A549 (cell line): ENCODE data around the gene TMEM176B. TPM values are rescaled to one million over a fixed set of nuclear protein-coding genes. Genes with fewer than 3 reads are reported as not detected.

Experiments used
- ATAC-seq, 2 experiments: fragments of 200-7000 bp in 1 of 2; fragments of >200 bp in 1 of 2; cut with Nextera tagmentation in 1 of 2; cut with Tn5 transposase in 1 of 2; 3 replicates each; pipeline versions ENCODE4 v1.8.0 to v1.9.1; 2018 to 2020; ENCODE audit warnings: mild to moderate bottlenecking in 1 of 2, moderate library complexity in 1 of 2
- CTCF ChIA-PET: fragments of 300-600 bp; sonication (Branson Sonifier 250); formaldehyde crosslinking; extraction: SDS; loops from one replicate; lab custom pipeline; 2021; ENCODE audit warnings: antibody characterized with exemption, inconsistent platforms; lab: Yijun Ruan, JAX
- POLR2A ChIA-PET: fragments of 350-600 bp; formaldehyde crosslinking; extraction: SDS; loops from one replicate; lab custom pipeline; 2021; ENCODE audit warnings: antibody characterized with exemption, inconsistent platforms; lab: Yijun Ruan, JAX
- DNase-seq, 2 experiments: peaks; one replicate each; pipeline versions ENCODE4 v3.0.0 to v3.0.0-alpha.2; 2011 to 2016; ENCODE audit warnings: low read depth in 1 of 2, low spot score in 1 of 2
- FAIRE-seq: peaks from 2 replicates; lab custom pipeline; 2011; peaks lifted over from hg19 to GRCh38; lab: Jason Lieb, UNC
- H3K27ac ChIP-seq, 2 experiments: fragments of >200 bp; sonication (Bioruptor Twin); formaldehyde crosslinking; 3 replicates each; pipeline ENCODE4 v1.5.1; 2016 to 2017
- H3K4me1 ChIP-seq: fragments of >200 bp; sonication (Bioruptor Twin); formaldehyde crosslinking; 3 replicates; pipeline ENCODE4 v1.6.1; 2016
- H3K4me2 ChIP-seq: fragments of >200 bp; sonication (Bioruptor Twin); formaldehyde crosslinking; 3 replicates; pipeline ENCODE4 v1.6.1; 2016
- H3K4me3 ChIP-seq: fragments of >200 bp; sonication (Bioruptor Twin); formaldehyde crosslinking; 3 replicates; pipeline ENCODE4 v1.5.1; 2016
- H3K9me3 ChIP-seq: fragments of >200 bp; sonication (Bioruptor Twin); formaldehyde crosslinking; 3 replicates; pipeline ENCODE4 v1.6.1; 2016
- BHLHE40 ChIP-seq: IDR thresholded peaks from 2 replicates; pipeline ENCODE4 v1.6.1; 2012; ENCODE audit warnings: low read depth, low read length, inconsistent platforms
- CEBPB ChIP-seq, 2 experiments: fragments of >200 bp in 1 of 2; sonication (Bioruptor Twin) in 1 of 2; formaldehyde crosslinking in 1 of 2; IDR thresholded peaks; 2 replicates each; pipeline ENCODE4 v1.6.1; 2012 to 2016
- CHD4 ChIP-seq: fragments of 200-600 bp; sonication (generic); IDR thresholded peaks from 2 replicates; pipeline ENCODE4 v1.6.1; 2016; ENCODE audit warnings: antibody characterized with exemption, mild to moderate bottlenecking, borderline replicate concordance
- EP300 ChIP-seq, 2 experiments: fragments of >200 bp; sonication (Bioruptor Twin); formaldehyde crosslinking; IDR thresholded peaks; 2 replicates in 1 of 2; 3 replicates in 1 of 2; pipeline ENCODE4 v1.6.1; 2016 to 2017
- FOSB ChIP-seq: fragments of 250-450 bp; sonication (Bioruptor Pico); IDR thresholded peaks from 2 replicates; pipeline ENCODE4 v1.5.0; 2020; ENCODE audit warnings: mild to moderate bottlenecking, moderate library complexity
- GATA3 ChIP-seq: IDR thresholded peaks from 2 replicates; pipeline ENCODE4 v1.6.1; 2012; ENCODE audit warnings: borderline replicate concordance
- HOXA7 ChIP-seq: fragments of 250-450 bp; sonication (Bioruptor Pico); IDR thresholded peaks from 2 replicates; pipeline ENCODE4 v1.5.0; 2020; ENCODE audit warnings: mild to moderate bottlenecking, moderate library complexity
- HOXB5 ChIP-seq: fragments of 250-450 bp; sonication (Bioruptor Pico); IDR thresholded peaks from 2 replicates; pipeline ENCODE4 v1.5.0; 2020; ENCODE audit warnings: mild to moderate bottlenecking, moderate library complexity
- KDM1A ChIP-seq: fragments of 200-600 bp; sonication (generic); IDR thresholded peaks from 2 replicates; pipeline ENCODE4 v1.6.1; 2016; ENCODE audit warnings: low read depth, mild to moderate bottlenecking
- MAFK ChIP-seq: fragments of 450-650 bp; IDR thresholded peaks from 2 replicates; pipeline ENCODE4 v1.6.1; 2014; ENCODE audit not compliant: partially characterized antibody
- MYC ChIP-seq: IDR thresholded peaks from 2 replicates; pipeline ENCODE4 v1.6.1; 2012; ENCODE audit warnings: mild to moderate bottlenecking, inconsistent platforms, low read length, improper control_type of control experiment, borderline replicate concordance
- NFE2L2 ChIP-seq: fragments of 150-350 bp; conservative IDR thresholded peaks from 2 replicates; pipeline ENCODE4 v1.6.1; 2014; ENCODE audit warnings: low read length
- NPAS2 ChIP-seq: fragments of 250-450 bp; sonication (Bioruptor Pico); IDR thresholded peaks from 2 replicates; pipeline ENCODE4 v1.8.0; 2022; ENCODE audit warnings: mild to moderate bottlenecking, moderate library complexity, borderline replicate concordance
- PHF8 ChIP-seq: fragments of 200-600 bp; sonication (generic); IDR thresholded peaks from 2 replicates; pipeline ENCODE4 v1.6.1; 2016; ENCODE audit warnings: low read depth, mild to moderate bottlenecking, antibody characterized with exemption, moderate library complexity, borderline replicate concordance
- POLR2A ChIP-seq: IDR thresholded peaks from 2 replicates; pipeline ENCODE4 v1.6.1; 2012; ENCODE audit warnings: mild to moderate bottlenecking, low read length
- RNF2 ChIP-seq: fragments of 200-600 bp; sonication (generic); IDR thresholded peaks from 2 replicates; pipeline ENCODE4 v1.6.1; 2016; ENCODE audit warnings: low read depth, mild to moderate bottlenecking, antibody characterized with exemption, moderate library complexity, borderline replicate concordance
- ZFP36 ChIP-seq: fragments of 450-650 bp; IDR thresholded peaks from 2 replicates; pipeline ENCODE4 v1.6.1; 2014; ENCODE audit warnings: borderline replicate concordance; ENCODE audit not compliant: partially characterized antibody
- ZSCAN20 ChIP-seq: fragments of 250-450 bp; sonication (Bioruptor Pico); IDR thresholded peaks from 2 replicates; pipeline ENCODE4 v1.8.0; 2022; ENCODE audit warnings: mild to moderate bottlenecking, moderate library complexity
- WGBS: methylation state at CpG from one replicate; pipeline ENCODE4 v1.1.6; 2017; ENCODE audit errors: missing lambda C conversion rate; 5-methylcytosine and 5-hydroxymethylcytosine counted together
- polyA minus RNA-seq: library from RNA; depleted of rRNA, polyadenylated mRNA; stranded (reverse); fragments of >200 nt; gene quantifications from 2 replicates; pipeline ENCODE4 v1.2.3, GENCODE V29; 2011; rRNA and poly(A)+ RNA removed
- polyA plus RNA-seq, 4 experiments: library from polyadenylated mRNA; depleted of rRNA in 3 of 4; stranded (reverse); fragments of >200 nt; fragmentation: RNase III in 1 of 4; extraction: RNeasy Plus Mini Kit Qiagen cat#74134 plus additional on column Dnase treatment in 1 of 4; gene quantifications; 2 replicates in 3 of 4; 3 replicates in 1 of 4; pipeline ENCODE4 v1.2.3, GENCODE V29; 2011 to 2017
- TF ChIP-seq, protein P1 (sequence below): fragments of 150-350 bp; IDR thresholded peaks from 2 replicates; pipeline ENCODE4 v1.6.1; 2014; ENCODE audit warnings: low read depth, mild to moderate bottlenecking, low read length
- TF ChIP-seq, protein P2 (sequence below): fragments of >200 bp; sonication (Bioruptor Twin); formaldehyde crosslinking; IDR thresholded peaks from 2 replicates; pipeline ENCODE4 v1.6.1; 2016
- TF ChIP-seq, protein P3 (sequence below): IDR thresholded peaks from 2 replicates; pipeline ENCODE4 v1.6.1; 2012
- TF ChIP-seq, protein P4 (sequence below): fragments of 250-450 bp; sonication (Bioruptor Pico); IDR thresholded peaks from 2 replicates; pipeline ENCODE4 v1.5.0; 2020; ENCODE audit warnings: low read depth, mild to moderate bottlenecking, moderate library complexity
- TF ChIP-seq, protein P5 (sequence below): fragments of 200-600 bp; sonication (generic); IDR thresholded peaks from 2 replicates; pipeline ENCODE4 v1.6.1; 2016; ENCODE audit warnings: antibody characterized with exemption, mild to moderate bottlenecking, moderate library complexity
- TF ChIP-seq, protein P6 (sequence below): fragments of 450-650 bp; IDR thresholded peaks from 2 replicates; pipeline ENCODE4 v1.6.1; 2014; ENCODE audit warnings: antibody characterized with exemption

TMEM176B gene
- polyA plus RNA-seq (2011; rRNA removed) (0.10 and 0.26 TPM in 2 replicates), polyA plus RNA-seq (2017; fragmentation: RNase III; extraction: RNeasy Plus Mini Kit Qiagen cat#74134 plus additional on column Dnase treatment) (not detected in 3 replicates), polyA minus RNA-seq (0.44 TPM in 1 of 2 replicates, not detected in the other)
- not detected in 2 replicates for polyA plus RNA-seq (2012; cell fraction: cytosol; rRNA removed)
- polyA plus RNA-seq (2012; cell fraction: nucleus; rRNA removed): 0.09 TPM in 1 of 2 replicates, not detected in the other

DNA sequence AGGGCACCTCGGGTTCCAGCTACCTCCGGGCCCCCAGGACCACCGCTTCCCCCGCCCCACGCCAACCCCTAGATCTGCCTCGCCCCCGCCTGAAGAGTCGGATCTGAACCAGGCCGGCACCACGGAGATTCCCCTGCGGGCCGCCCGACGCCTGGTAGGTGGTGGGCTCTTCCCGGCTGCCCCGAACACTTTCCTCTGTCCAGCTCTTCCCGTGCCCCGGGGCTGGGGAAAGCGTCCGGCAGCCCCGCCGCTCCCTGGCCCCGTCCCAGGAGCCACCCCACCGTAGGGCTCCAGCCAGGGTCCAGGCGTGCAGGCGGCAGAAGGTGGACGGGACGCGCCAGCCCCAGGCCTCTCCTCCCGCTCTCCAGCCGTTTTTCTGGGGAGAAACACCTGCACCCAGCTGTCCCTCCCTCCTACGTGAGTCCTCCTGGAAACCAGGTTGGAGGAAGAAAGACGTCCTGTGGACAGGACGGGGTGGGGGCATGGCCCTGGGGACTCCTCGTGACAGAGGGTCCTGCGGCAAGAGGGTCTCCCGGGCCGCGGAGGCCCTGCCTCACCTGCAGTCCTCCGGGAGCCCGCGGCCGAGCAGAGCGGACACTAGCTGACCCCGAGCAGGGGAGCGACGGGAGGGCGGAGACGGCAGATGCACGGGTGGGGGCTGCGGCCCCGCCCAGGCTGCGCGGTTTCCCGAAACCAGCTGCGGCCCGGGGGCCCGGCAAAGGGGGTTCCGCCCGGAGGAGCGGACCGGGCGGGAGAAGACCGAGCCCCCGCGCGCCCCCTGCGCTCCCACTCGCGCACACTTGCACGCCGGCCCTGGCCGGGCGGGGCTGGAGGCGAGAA is at the start of gene TMEM176B:
Gene TMEM176B, minus strand, starts transcription at position 624 of the 840 bp plus-strand sequence. CDS start 3,795 bp downstream, outside the sequence.
- ChIA-PET POLR2A (no interaction called here), CTCF (interaction anchor here (0.5 kb wide), 1 partner anchor 9 kb away, joined by 4 read pairs; no protein-coding TSS in a partner anchor)
- no peak for DNase-seq
- Histone ChIP-seq H3K9me3 (no peaks in the 10 kb centered on the region), H3K4me2 (peak within 1 kb of the TSS; percentile 37; the same call in 2 of the 3 replicates), H3K4me3 (no peak within 1 kb of the TSS), H3K27ac (no peak within 1 kb of the TSS), H3K4me1 (no peaks in the 10 kb centered on the region)
- no peak for FAIRE-seq
- 25% methylated on average over 19 of the region's 75 CpGs for WGBS
- peak in 1 of 2 experiments; percentile 25; a peak in 2 of 6 replicates for ATAC-seq
- no peak for TF ChIP-seq RNF2
- no peak for TF ChIP-seq ZFP36
- TF ChIP-seq BHLHE40: no peak
- TF ChIP-seq PHF8: no peak
- no peak for TF ChIP-seq NFE2L2
- TF ChIP-seq GATA3: no peak
- TF ChIP-seq CHD4: no peak
- no peak for TF ChIP-seq CEBPB (IDR thresholded peaks at IDR 0.05)
- no peak for TF ChIP-seq KDM1A
- TF ChIP-seq, protein P1, sequence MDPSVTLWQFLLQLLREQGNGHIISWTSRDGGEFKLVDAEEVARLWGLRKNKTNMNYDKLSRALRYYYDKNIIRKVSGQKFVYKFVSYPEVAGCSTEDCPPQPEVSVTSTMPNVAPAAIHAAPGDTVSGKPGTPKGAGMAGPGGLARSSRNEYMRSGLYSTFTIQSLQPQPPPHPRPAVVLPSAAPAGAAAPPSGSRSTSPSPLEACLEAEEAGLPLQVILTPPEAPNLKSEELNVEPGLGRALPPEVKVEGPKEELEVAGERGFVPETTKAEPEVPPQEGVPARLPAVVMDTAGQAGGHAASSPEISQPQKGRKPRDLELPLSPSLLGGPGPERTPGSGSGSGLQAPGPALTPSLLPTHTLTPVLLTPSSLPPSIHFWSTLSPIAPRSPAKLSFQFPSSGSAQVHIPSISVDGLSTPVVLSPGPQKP: no peak
- TF ChIP-seq HOXA7 (CRISPR knock-in tag): no peak
- TF ChIP-seq MYC: no peak
- no peak for TF ChIP-seq ZSCAN20 (CRISPR knock-in tag)
- no peak for TF ChIP-seq POLR2A
- TF ChIP-seq EP300 (IDR thresholded peaks at IDR 0.05): no peak
- TF ChIP-seq, protein P2, sequence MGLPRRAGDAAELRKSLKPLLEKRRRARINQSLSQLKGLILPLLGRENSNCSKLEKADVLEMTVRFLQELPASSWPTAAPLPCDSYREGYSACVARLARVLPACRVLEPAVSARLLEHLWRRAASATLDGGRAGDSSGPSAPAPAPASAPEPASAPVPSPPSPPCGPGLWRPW: no peak
- no peak for TF ChIP-seq HOXB5 (CRISPR knock-in tag)
- TF ChIP-seq MAFK: no peak
- no peak for TF ChIP-seq FOSB

DNA sequence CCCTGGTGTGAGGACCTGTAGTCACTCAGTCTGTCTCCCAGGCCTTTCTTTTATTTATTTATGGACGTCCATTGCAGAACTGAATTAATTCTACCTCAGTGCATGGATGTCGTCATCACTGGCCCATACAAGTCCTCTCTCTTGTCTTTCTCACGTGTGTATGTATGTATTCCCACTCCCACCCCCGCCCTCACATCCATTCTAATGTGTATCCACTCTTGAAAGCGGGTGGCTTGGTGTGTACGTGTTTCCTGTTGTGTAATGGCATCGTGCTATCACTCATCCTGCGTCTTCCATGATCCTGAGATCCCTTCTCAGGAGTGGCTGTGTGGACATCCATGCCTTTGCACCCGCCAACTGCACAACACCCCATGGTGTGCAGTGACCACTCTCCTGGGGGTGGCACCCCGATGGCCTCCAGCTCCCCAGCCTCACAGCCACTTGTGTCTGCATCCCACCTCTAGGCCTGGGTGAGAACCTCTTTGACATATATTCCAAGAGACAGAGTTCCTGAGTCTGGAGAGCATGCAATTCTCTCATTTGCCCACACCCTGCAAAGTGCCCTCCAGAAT is 49.1 kb upstream of the TMEM176B start:
- no peak overlapping the region for H3K4me3 ChIP-seq
- no peak for ATAC-seq
- WGBS: 11% methylated on average over 10 of the region's 10 CpGs
- TF ChIP-seq, protein P3, sequence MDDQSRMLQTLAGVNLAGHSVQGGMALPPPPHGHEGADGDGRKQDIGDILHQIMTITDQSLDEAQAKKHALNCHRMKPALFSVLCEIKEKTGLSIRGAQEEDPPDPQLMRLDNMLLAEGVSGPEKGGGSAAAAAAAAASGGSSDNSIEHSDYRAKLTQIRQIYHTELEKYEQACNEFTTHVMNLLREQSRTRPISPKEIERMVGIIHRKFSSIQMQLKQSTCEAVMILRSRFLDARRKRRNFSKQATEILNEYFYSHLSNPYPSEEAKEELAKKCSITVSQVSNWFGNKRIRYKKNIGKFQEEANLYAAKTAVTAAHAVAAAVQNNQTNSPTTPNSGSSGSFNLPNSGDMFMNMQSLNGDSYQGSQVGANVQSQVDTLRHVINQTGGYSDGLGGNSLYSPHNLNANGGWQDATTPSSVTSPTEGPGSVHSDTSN: no peak
- TF ChIP-seq, protein P4, sequence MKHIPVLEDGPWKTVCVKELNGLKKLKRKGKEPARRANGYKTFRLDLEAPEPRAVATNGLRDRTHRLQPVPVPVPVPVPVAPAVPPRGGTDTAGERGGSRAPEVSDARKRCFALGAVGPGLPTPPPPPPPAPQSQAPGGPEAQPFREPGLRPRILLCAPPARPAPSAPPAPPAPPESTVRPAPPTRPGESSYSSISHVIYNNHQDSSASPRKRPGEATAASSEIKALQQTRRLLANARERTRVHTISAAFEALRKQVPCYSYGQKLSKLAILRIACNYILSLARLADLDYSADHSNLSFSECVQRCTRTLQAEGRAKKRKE (CRISPR knock-in tag): no peak
- no peak for TF ChIP-seq NPAS2 (CRISPR knock-in tag)
- TF ChIP-seq, protein P5, sequence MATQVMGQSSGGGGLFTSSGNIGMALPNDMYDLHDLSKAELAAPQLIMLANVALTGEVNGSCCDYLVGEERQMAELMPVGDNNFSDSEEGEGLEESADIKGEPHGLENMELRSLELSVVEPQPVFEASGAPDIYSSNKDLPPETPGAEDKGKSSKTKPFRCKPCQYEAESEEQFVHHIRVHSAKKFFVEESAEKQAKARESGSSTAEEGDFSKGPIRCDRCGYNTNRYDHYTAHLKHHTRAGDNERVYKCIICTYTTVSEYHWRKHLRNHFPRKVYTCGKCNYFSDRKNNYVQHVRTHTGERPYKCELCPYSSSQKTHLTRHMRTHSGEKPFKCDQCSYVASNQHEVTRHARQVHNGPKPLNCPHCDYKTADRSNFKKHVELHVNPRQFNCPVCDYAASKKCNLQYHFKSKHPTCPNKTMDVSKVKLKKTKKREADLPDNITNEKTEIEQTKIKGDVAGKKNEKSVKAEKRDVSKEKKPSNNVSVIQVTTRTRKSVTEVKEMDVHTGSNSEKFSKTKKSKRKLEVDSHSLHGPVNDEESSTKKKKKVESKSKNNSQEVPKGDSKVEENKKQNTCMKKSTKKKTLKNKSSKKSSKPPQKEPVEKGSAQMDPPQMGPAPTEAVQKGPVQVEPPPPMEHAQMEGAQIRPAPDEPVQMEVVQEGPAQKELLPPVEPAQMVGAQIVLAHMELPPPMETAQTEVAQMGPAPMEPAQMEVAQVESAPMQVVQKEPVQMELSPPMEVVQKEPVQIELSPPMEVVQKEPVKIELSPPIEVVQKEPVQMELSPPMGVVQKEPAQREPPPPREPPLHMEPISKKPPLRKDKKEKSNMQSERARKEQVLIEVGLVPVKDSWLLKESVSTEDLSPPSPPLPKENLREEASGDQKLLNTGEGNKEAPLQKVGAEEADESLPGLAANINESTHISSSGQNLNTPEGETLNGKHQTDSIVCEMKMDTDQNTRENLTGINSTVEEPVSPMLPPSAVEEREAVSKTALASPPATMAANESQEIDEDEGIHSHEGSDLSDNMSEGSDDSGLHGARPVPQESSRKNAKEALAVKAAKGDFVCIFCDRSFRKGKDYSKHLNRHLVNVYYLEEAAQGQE: no peak
- TF ChIP-seq, protein P6, sequence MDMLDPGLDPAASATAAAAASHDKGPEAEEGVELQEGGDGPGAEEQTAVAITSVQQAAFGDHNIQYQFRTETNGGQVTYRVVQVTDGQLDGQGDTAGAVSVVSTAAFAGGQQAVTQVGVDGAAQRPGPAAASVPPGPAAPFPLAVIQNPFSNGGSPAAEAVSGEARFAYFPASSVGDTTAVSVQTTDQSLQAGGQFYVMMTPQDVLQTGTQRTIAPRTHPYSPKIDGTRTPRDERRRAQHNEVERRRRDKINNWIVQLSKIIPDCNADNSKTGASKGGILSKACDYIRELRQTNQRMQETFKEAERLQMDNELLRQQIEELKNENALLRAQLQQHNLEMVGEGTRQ: no peak
- no peaks in the 10 kb centered on the region for H3K4me1 ChIP-seq
- DNase-seq: no peak
- H3K27ac ChIP-seq: no peak overlapping the region
- ChIA-PET CTCF (interaction anchor here (0.6 to 1.1 kb wide), 2 partner anchors 71 to 1210 kb away, joined by 3 read pairs; no protein-coding TSS in a partner anchor), POLR2A (no interaction called here)
- H3K9me3 ChIP-seq: no peaks in the 10 kb centered on the region
- no peak for FAIRE-seq
- no peak overlapping the region for H3K4me2 ChIP-seq
